CD1c-positive myeloid dendritic cell (primary cell): ENCODE results near the gene TPM1.
"Not testable (repeated sequence)": the region's sequence is repeated elsewhere in the genome, so short reads cannot be mapped to it uniquely, and the experiment has no call there.

Experiments used
- DNase-seq: peaks from one replicate; pipeline ENCODE4 v3.0.0-alpha.2; 2016; ENCODE audit errors: extremely low spot score

The TPM1 gene

GRCh38 chr15:63094495-63094931, 52.0 kb downstream of the TPM1 start:
- no peak for DNase-seq

- DNase-seq = no peak
Measured at GRCh38 chr15:63096178-63096577, 53.6 kb downstream of the TPM1 start.

GRCh38 chr15:63098901-63099300, 56.4 kb downstream of the TPM1 start:
- not testable (repeated sequence) for DNase-seq

DNA sequence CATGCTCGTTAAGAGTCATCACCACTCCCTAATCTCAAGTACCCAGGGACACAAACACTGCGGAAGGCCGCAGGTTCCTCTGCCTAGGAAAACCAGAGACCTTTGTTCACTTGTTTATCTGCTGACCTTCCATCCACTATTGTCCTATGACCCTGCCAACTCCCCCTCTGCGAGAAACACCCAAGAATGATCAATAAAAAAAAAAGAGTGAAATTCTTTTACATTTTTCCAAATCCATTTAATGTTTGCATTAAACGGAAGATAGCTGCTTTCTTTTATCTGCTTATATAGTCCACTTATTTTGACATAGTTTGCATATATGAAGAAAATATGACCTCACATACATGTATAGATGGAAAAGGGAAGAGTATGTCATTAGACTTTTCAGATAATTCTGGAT, 57.0 kb downstream of the TPM1 start:
- not testable (repeated sequence) for DNase-seq

DNA sequence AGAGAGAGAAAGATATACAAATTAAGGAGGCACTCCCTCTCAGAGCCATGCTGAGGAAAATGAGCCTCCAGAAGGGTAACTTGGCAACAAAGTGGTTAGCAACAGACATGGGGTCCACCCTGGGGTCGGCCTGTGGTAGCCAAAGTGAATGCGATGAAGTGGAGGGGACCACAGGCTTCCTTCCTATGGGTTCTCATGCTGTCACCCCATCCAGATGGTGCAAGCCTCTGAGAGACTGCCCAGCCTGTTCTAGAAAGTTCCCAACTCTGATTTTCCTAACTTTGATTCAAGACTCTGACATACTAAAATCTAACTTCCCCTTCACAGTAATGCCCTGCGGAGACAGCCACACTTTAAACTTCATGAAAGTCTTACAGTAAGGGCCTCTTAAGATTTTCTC, 60.9 kb downstream of the TPM1 start:
- no peak for DNase-seq

GRCh38 chr15:63104727-63105126, 62.2 kb downstream of the TPM1 start:
- no peak for DNase-seq

- DNase-seq = not testable (repeated sequence)
Measured at GRCh38 chr15:63105354-63105753, 62.8 kb downstream of the TPM1 start.

DNA sequence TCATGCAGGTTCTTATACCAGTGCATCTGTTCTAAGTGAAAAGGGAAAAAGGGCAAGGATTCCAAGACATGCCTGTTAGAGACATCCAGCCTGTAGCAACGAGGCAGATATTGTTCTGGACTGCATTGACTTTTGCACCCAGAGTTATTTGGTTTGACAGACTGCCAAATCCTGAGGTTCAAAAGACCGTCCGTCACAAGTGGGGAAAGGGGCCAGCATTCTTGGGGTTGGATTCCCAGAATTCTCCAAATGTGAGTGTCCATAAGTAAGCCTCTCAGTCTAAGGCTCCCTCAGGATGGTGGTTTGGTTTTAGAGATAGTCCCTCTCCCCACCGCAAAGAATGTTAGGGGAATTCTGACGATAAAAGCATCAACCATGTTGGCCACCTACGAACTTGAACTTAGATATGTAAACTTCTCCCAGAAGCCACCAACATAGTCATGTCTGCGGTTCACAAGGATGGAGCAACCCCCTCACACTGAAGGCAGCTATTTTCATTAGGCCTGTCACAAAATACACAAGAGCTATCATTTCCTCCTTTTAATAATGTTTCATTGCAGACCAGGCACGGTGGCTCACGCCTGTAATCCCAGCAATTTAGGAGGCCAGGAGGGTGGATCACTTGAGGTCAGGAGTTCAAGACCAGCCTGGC, 65.5 kb downstream of the TPM1 start:
- DNase-seq = no peak

DNA sequence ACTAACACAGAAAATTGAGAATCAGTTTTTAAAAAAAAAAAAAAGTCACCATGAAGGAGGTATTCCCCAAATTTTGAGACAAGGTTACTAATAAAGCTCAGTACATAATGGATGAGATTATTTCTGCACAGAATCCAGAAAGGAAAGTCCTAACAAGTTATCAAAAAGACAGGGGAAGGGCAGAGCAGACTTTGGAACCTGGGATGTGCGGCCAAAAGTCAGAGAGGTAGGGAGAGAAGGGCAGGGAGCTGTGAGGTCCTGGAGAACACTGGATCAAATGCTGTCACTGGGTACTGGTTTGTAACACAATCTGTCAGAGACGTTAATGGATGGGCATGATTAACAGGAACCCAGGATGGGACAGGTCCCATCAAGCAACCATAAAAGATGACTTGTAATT, 67.0 kb downstream of the TPM1 start:
- DNase-seq = no peak

- DNase-seq = no peak
Measured at GRCh38 chr15:63109920-63110319, 67.4 kb downstream of the TPM1 start.

DNA sequence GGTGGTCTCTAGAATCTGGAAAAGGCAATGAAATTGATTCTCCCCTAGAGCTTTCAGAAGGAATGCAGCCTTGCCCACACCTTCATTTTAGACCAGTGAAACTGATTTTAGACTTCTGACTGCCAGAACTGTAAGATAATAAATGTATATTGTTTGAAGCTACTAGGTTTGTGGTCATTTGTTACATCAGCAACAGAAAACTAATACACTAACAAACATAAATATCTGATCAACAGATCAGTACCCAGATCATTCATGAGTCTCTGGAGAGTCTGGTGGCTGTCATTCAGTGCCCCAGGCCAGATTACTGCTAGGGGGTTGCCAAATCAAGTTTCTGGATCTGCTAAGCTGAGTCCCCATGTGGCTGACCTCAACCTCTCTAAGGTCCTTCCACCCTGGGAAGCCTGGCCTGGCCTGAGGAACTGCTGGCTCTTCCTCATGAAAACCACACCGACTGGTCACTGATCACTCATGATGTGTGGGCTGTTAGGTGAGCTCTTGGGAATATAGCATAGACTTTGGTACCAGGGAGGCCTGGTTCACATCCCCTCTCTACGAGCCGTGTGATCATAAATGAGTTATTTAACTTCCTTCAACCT, 68.0 kb downstream of the TPM1 start:
- DNase-seq = peak; percentile 11

GRCh38 chr15:63111481-63111880, 68.9 kb downstream of the TPM1 start:
- no peak for DNase-seq

GRCh38 chr15:63112871-63113270, 70.3 kb downstream of the TPM1 start:
- no peak for DNase-seq

GRCh38 chr15:63114465-63114864, 71.9 kb downstream of the TPM1 start:
- no peak for DNase-seq
